ENCODE data around the gene LCP2.

- TF ChIP-seq CTCF (IDR thresholded peaks at IDR 0.05; ENCODE audit: borderline replicate concordance, extremely low read depth, low read length, poor library complexity, severe bottlenecking) (no peak), EZH2 (IDR thresholded peaks at IDR 0.05; ENCODE audit: borderline replicate concordance, low read depth, low read length, severe bottlenecking) (no peak)
These were observed 3.0 kb downstream of the LCP2 start for GRCh38 chr5:170294556-170294955.

Data from DND-41 (cell line).